Caco-2 (cell line): ENCODE measurements around the gene DOK6. TPM values are rescaled to one million over a fixed set of nuclear protein-coding genes. Genes with fewer than 3 reads are reported as not detected.

Experiments
- BruUV-seq: library from RNA; stranded (reverse); fragments of 400-500 nt; replicated peaks from 2 replicates; lab custom pipeline; 2021; lab: Mats Ljungman, UMichigan
- CTCF ChIA-PET: fragments of 300-600 bp; sonication (Branson Sonifier 250); formaldehyde crosslinking; loops from one replicate; lab custom pipeline; 2022; ENCODE audit warnings: antibody characterized with exemption; lab: Charles Lee
- POLR2A ChIA-PET: fragments of 300-600 bp; sonication (Branson Sonifier 250); formaldehyde crosslinking; loops from one replicate; lab custom pipeline; 2022; ENCODE audit warnings: antibody characterized with exemption; lab: Charles Lee
- DNase-seq, 2 experiments: peaks; one replicate each; pipeline versions ENCODE4 v3.0.0 to v3.0.0-alpha.2; 2020 to 2022
- H3K27me3 ChIP-seq: replicated peaks from 2 replicates; pipeline ENCODE4 v1.6.0; 2011; ENCODE audit warnings: low read length; ENCODE audit not compliant: control insufficient read depth, insufficient read depth
- H3K36me3 ChIP-seq: 2 replicates; pipeline ENCODE4 v1.5.1; 2011; ENCODE audit warnings: low read length; ENCODE audit not compliant: control insufficient read depth, insufficient read depth
- H3K4me1 ChIP-seq: fragments of 250-450 bp; sonication (Bioruptor Pico); 2 replicates; pipeline ENCODE4 v1.5.1; 2020; ENCODE audit warnings: mild to moderate bottlenecking
- H3K4me3 ChIP-seq: 2 replicates; pipeline ENCODE4 v1.5.1; 2011; ENCODE audit warnings: low read depth, mild to moderate bottlenecking, control low read depth, low read length
- H3K9me3 ChIP-seq: fragments of 250-450 bp; sonication (Bioruptor Pico); 2 replicates; pipeline ENCODE4 v1.5.1; 2020; ENCODE audit warnings: mild to moderate bottlenecking, moderate library complexity
- H3K27ac Mint-ChIP-seq: one replicate; pipeline ENCODE4 v1.8.0; 2022; ENCODE audit warnings: mixed read lengths; ENCODE audit not compliant: unreplicated experiment
- H3K27me3 Mint-ChIP-seq: one replicate; pipeline ENCODE4 v1.8.0; 2022; ENCODE audit warnings: mixed read lengths; ENCODE audit not compliant: insufficient read depth, unreplicated experiment
- H3K36me3 Mint-ChIP-seq: one replicate; pipeline ENCODE4 v1.8.0; 2022; ENCODE audit warnings: mild to moderate bottlenecking, mixed read lengths; ENCODE audit not compliant: insufficient read depth, unreplicated experiment
- H3K4me1 Mint-ChIP-seq: one replicate; pipeline ENCODE4 v1.8.0; 2022; ENCODE audit warnings: low read depth, mixed read lengths; ENCODE audit not compliant: unreplicated experiment
- H3K4me3 Mint-ChIP-seq: one replicate; pipeline ENCODE4 v1.8.0; 2022; ENCODE audit warnings: mild to moderate bottlenecking, moderate library complexity, mixed read lengths; ENCODE audit not compliant: unreplicated experiment
- H3K9me3 Mint-ChIP-seq: one replicate; pipeline ENCODE4 v1.8.0; 2022; ENCODE audit warnings: mixed read lengths; ENCODE audit not compliant: unreplicated experiment
- CTCF ChIP-seq, 2 experiments: fragments of 200-600 bp in 1 of 2; IDR thresholded peaks; 1 replicate in 1 of 2; 2 replicates in 1 of 2; pipeline versions ENCODE4 v1.5.1 to v1.8.0; 2011 to 2022; ENCODE audit warnings: antibody characterized with exemption in 1 of 2, control low read depth in 1 of 2, inconsistent platforms in 1 of 2, low read depth in 1 of 2, low read length in 1 of 2, mild to moderate bottlenecking in 1 of 2, moderate library complexity in 1 of 2; ENCODE audit not compliant: insufficient read depth in 1 of 2, severe bottlenecking in 1 of 2, unreplicated experiment in 1 of 2
- intact Hi-C: fragments of 100-400 bp; cut with micrococcal nuclease; formaldehyde crosslinking; loops from one replicate; pipeline ENCODE4 v1.10.0; 2022; ENCODE audit not compliant: unreplicated experiment
- total RNA-seq: library from RNA; stranded (reverse); gene quantifications from 2 replicates; pipeline ENCODE4 v1.2.3, GENCODE V29; 2022

The DOK6 gene
- total RNA-seq, 1 experiment from 2014 or later, result not detected

- H3K27me3 ChIP-seq, result no peaks in the 10 kb centered on the region
- H3K36me3 ChIP-seq, result no peaks in the 10 kb centered on the region
- no peak overlapping the region for H3K4me3 Mint-ChIP-seq
- no peak overlapping the region for H3K4me3 ChIP-seq
- TF ChIP-seq CTCF (IDR thresholded peaks at IDR 0.05; ENCODE audit: insufficient read depth in 1 of 2, low read depth in 1 of 2, low read length in 1 of 2, severe bottlenecking in 1 of 2, unreplicated experiment in 1 of 2), result no peak
- no peak overlapping the region for H3K27ac Mint-ChIP-seq
- DNase-seq, result no peak
- ChIA-PET CTCF (no interaction called here), POLR2A (no interaction called here)
- no peaks in the 10 kb centered on the region for H3K27me3 Mint-ChIP-seq
- BruUV-seq, result no TSS peak
- no peaks in the 10 kb centered on the region for H3K9me3 ChIP-seq
- H3K36me3 Mint-ChIP-seq, result no peaks in the 10 kb centered on the region
- H3K9me3 Mint-ChIP-seq, result no peaks in the 10 kb centered on the region
- H3K4me1 Mint-ChIP-seq, result no peaks in the 10 kb centered on the region
- H3K4me1 ChIP-seq, result no peaks in the 10 kb centered on the region
- intact Hi-C loops, result no loop called here
These were observed 43.5 kb downstream of the DOK6 start for GRCh38 chr18:69444221-69444620.

- Histone ChIP-seq H3K9me3 (no peaks in the 10 kb centered on the region), H3K27me3 (no peaks in the 10 kb centered on the region), H3K4me1 (no peaks in the 10 kb centered on the region), H3K36me3 (no peaks in the 10 kb centered on the region), H3K4me3 (no peak overlapping the region)
- ChIA-PET CTCF (no interaction called here), POLR2A (no interaction called here)
- no TSS peak for BruUV-seq
- no peaks in the 10 kb centered on the region for H3K4me1 Mint-ChIP-seq
- DNase-seq, result no peak
- no peaks in the 10 kb centered on the region for H3K9me3 Mint-ChIP-seq
- H3K4me3 Mint-ChIP-seq, result no peak overlapping the region
- H3K27ac Mint-ChIP-seq, result no peak overlapping the region
- intact Hi-C loops, result no loop called here
- no peaks in the 10 kb centered on the region for H3K36me3 Mint-ChIP-seq
- H3K27me3 Mint-ChIP-seq, result no peaks in the 10 kb centered on the region
- no peak for TF ChIP-seq CTCF (IDR thresholded peaks at IDR 0.05; ENCODE audit: insufficient read depth in 1 of 2, low read depth in 1 of 2, low read length in 1 of 2, severe bottlenecking in 1 of 2, unreplicated experiment in 1 of 2)
These were observed 47.2 kb downstream of the DOK6 start for GRCh38 chr18:69447886-69448285.

- no peaks in the 10 kb centered on the region for H3K27me3 ChIP-seq
- H3K36me3 Mint-ChIP-seq, result no peaks in the 10 kb centered on the region
- H3K9me3 ChIP-seq, result no peaks in the 10 kb centered on the region
- H3K4me1 Mint-ChIP-seq, result no peaks in the 10 kb centered on the region
- H3K9me3 Mint-ChIP-seq, result no peaks in the 10 kb centered on the region
- H3K4me3 Mint-ChIP-seq, result no peak overlapping the region
- ChIA-PET POLR2A (no interaction called here), CTCF (no interaction called here)
- no peak overlapping the region for H3K27ac Mint-ChIP-seq
- no peak for DNase-seq
- intact Hi-C loops, result no loop called here
- no peak for TF ChIP-seq CTCF (IDR thresholded peaks at IDR 0.05; ENCODE audit: insufficient read depth in 1 of 2, low read depth in 1 of 2, low read length in 1 of 2, severe bottlenecking in 1 of 2, unreplicated experiment in 1 of 2)
- no peaks in the 10 kb centered on the region for H3K4me1 ChIP-seq
- no peak overlapping the region for H3K4me3 ChIP-seq
- no TSS peak for BruUV-seq
- no peaks in the 10 kb centered on the region for H3K36me3 ChIP-seq
- no peaks in the 10 kb centered on the region for H3K27me3 Mint-ChIP-seq
These were observed 54.4 kb downstream of the DOK6 start for GRCh38 chr18:69455125-69455524.
